GM11168 (cell line): Measurements from ENCODE around the gene ATP2B2.

Source experiments
- in situ Hi-C: fragments of 300-500 bp; cut with MboI; formaldehyde crosslinking; loops from one replicate; pipeline ENCODE4 v1.12.0; 2022; ENCODE audit warnings: low sequenced_read_pairs; ENCODE audit not compliant: unreplicated experiment

The ATP2B2 gene

GRCh38 chr3:10459954-10460754 is 45.2 kb downstream of the ATP2B2 start:
- in situ Hi-C loops, result no loop called here

- in situ Hi-C loops, result no loop called here
Measured at GRCh38 chr3:10457560-10457959, 47.8 kb downstream of the ATP2B2 start.

GRCh38 chr3:10456981-10457380 is 48.4 kb downstream of the ATP2B2 start:
- in situ Hi-C loops, result no loop called here

GRCh38 chr3:10455545-10455914 is 49.9 kb downstream of the ATP2B2 start:
- in situ Hi-C loops, result no loop called here

- in situ Hi-C loops, result no loop called here
Measured at GRCh38 chr3:10454907-10455544, 50.4 kb downstream of the ATP2B2 start.

- in situ Hi-C loops, result no loop called here
Measured at GRCh38 chr3:10453431-10454163, 51.8 kb downstream of the ATP2B2 start.

- in situ Hi-C loops, result no loop called here
Measured at GRCh38 chr3:10450494-10451440, 54.6 kb downstream of the ATP2B2 start.

- in situ Hi-C loops, result no loop called here
Measured at GRCh38 chr3:10449436-10449835, 56.0 kb downstream of the ATP2B2 start.

- in situ Hi-C loops, result no loop called here
Measured at GRCh38 chr3:10448544-10448943, 56.8 kb downstream of the ATP2B2 start.

GRCh38 chr3:10447527-10448260 is 57.7 kb downstream of the ATP2B2 start:
- in situ Hi-C loops, result no loop called here

- in situ Hi-C loops, result no loop called here
Measured at GRCh38 chr3:10447110-10447509, 58.3 kb downstream of the ATP2B2 start.

- in situ Hi-C loops, result no loop called here
Measured at GRCh38 chr3:10445561-10446175, 59.7 kb downstream of the ATP2B2 start.

- in situ Hi-C loops, result no loop called here
Measured at GRCh38 chr3:10444511-10444910, 60.9 kb downstream of the ATP2B2 start.

- in situ Hi-C loops, result no loop called here
Measured at GRCh38 chr3:10444110-10444429, 61.3 kb downstream of the ATP2B2 start.

- in situ Hi-C loops, result no loop called here
Measured at GRCh38 chr3:10443272-10444109, 61.9 kb downstream of the ATP2B2 start.

- in situ Hi-C loops, result no loop called here
Measured at GRCh38 chr3:10442151-10442795, 63.1 kb downstream of the ATP2B2 start.

GRCh38 chr3:10440684-10441083 is 64.7 kb downstream of the ATP2B2 start:
- in situ Hi-C loops, result no loop called here
